GM21786 (cell line): ENCODE results near the gene KIF3A.

Source experiments
- ATAC-seq: cut with Tn5 transposase; IDR thresholded peaks from one replicate; pipeline ENCODE4 v1.9.1; 2021; ENCODE audit not compliant: unreplicated experiment

KIF3A gene

GRCh38 chr5:132679717-132680380, 57.5 kb downstream of the KIF3A start:
- no peak for ATAC-seq

GRCh38 chr5:132679166-132679565, 58.2 kb downstream of the KIF3A start:
- ATAC-seq: no peak

GRCh38 chr5:132678735-132679134, 58.6 kb downstream of the KIF3A start:
- no peak for ATAC-seq

- ATAC-seq: no peak
These were observed 59.5 kb downstream of the KIF3A start for GRCh38 chr5:132677682-132678400.

- no peak for ATAC-seq
These were observed 60.2 kb downstream of the KIF3A start for GRCh38 chr5:132677191-132677590.

GRCh38 chr5:132675936-132676689, 61.2 kb downstream of the KIF3A start:
- ATAC-seq: no peak

GRCh38 chr5:132674671-132675506, 62.5 kb downstream of the KIF3A start:
- peak; percentile 83 for ATAC-seq

GRCh38 chr5:132673939-132674630, 63.3 kb downstream of the KIF3A start, which contains the start of gene IL4:
Gene IL4 (plus strand): TSS chr5:132673989. CDS start chr5:132674051, 62 bp downstream.
- ATAC-seq: no peak

GRCh38 chr5:132673488-132673887, 63.9 kb downstream of the KIF3A start:
- ATAC-seq: no peak

- no peak for ATAC-seq
These were observed 66.3 kb downstream of the KIF3A start for GRCh38 chr5:132671000-132671399.

- no peak for ATAC-seq
These were observed 67.1 kb downstream of the KIF3A start for GRCh38 chr5:132669966-132670882.

- ATAC-seq: no peak
These were observed 67.9 kb downstream of the KIF3A start for GRCh38 chr5:132669455-132669820.

- no peak for ATAC-seq
These were observed 68.5 kb downstream of the KIF3A start for GRCh38 chr5:132668706-132669454.

- ATAC-seq: no peak
These were observed 69.3 kb downstream of the KIF3A start for GRCh38 chr5:132667761-132668705.

- ATAC-seq: no peak
These were observed 70.0 kb downstream of the KIF3A start for GRCh38 chr5:132667309-132667708.

GRCh38 chr5:132666310-132667123, 70.8 kb downstream of the KIF3A start:
- ATAC-seq: no peak
